Thyroid gland (tissue), 4 donors: ENCODE results near the gene CNTNAP5.

Source experiments
- POLR2A ChIP-seq, 2 donors: fragments of 450-650 bp; IDR thresholded peaks; one replicate each; pipeline ENCODE4 v1.6.1; 2017; ENCODE audit warnings: antibody characterized with exemption in 2 of 2, mild to moderate bottlenecking in 2 of 2, moderate library complexity in 1 of 2
- TF ChIP-seq, protein P1 (sequence below), 6 experiments: fragments of 200-600 bp in 3 of 6; fragments of 450-650 bp in 3 of 6; sonication (generic) in 3 of 6; IDR thresholded peaks; one replicate each; pipeline ENCODE4 v1.5.1; 2016 to 2019; ENCODE audit warnings: antibody characterized with exemption in 6 of 6, mild to moderate bottlenecking in 2 of 6, inconsistent platforms in 1 of 6, moderate library complexity in 1 of 6

DNA sequence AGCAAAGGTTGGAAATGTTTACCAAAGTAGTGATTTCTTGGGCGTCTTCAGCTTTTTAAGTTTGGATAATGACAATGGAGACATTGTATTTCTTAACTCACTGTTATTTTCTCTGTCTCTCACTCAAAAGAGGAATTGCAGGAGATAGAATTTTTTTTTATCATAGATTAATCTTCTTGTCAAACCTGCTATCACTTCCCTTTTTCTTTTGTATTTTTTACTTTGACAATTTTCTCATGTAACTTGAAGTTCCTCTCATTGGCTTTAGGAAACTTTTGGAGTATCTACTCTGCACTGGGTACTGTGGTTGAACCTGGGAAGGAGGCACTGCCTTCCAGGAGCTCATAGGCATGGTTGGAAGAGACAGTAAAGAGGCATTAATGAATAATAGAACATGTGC is 489.1 kb downstream of the CNTNAP5 start:
- TF ChIP-seq, protein P1, sequence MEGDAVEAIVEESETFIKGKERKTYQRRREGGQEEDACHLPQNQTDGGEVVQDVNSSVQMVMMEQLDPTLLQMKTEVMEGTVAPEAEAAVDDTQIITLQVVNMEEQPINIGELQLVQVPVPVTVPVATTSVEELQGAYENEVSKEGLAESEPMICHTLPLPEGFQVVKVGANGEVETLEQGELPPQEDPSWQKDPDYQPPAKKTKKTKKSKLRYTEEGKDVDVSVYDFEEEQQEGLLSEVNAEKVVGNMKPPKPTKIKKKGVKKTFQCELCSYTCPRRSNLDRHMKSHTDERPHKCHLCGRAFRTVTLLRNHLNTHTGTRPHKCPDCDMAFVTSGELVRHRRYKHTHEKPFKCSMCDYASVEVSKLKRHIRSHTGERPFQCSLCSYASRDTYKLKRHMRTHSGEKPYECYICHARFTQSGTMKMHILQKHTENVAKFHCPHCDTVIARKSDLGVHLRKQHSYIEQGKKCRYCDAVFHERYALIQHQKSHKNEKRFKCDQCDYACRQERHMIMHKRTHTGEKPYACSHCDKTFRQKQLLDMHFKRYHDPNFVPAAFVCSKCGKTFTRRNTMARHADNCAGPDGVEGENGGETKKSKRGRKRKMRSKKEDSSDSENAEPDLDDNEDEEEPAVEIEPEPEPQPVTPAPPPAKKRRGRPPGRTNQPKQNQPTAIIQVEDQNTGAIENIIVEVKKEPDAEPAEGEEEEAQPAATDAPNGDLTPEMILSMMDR (IDR thresholded peaks at IDR 0.05) = no peak
- TF ChIP-seq POLR2A (IDR thresholded peaks at IDR 0.05) = no peak
